ENCODE data around the gene SORCS3. TPM values are rescaled to one million over a fixed set of nuclear protein-coding genes. Genes with fewer than 3 reads are reported as not detected.

The SORCS3 gene
- total RNA-seq, 1 experiment from 2014 or later, result 0.04 TPM

GRCh38 chr10:105188737-105189462 lies 547.8 kb downstream of the SORCS3 start:
- H3K14ac ChIP-seq (ENCODE audit: insufficient read depth, low read length), result no peak overlapping the region
- H3K27me3 ChIP-seq (ENCODE audit: insufficient read depth, low read length), result no peaks in the 10 kb centered on the region
- H3K9ac ChIP-seq (ENCODE audit: extremely low read depth, insufficient read length, low read length), result no peak overlapping the region
- H2BK5ac ChIP-seq (ENCODE audit: insufficient read length, low read length), result no peak overlapping the region
- TF ChIP-seq CTCF (conservative IDR thresholded peaks at IDR 0.05), result no peak
- no peak overlapping the region for H2BK12ac ChIP-seq (ENCODE audit: insufficient read length, low read depth, low read length)
- no peaks in the 10 kb centered on the region for H4K20me1 ChIP-seq (ENCODE audit: control insufficient read depth, insufficient read depth, insufficient read length)
- WGBS (ENCODE audit: extremely low coverage, insufficient read length, low lambda C conversion rate), result no CpG with 5 or more reads among the region's 6 CpGs
- no peaks in the 10 kb centered on the region for H3K23me2 ChIP-seq (ENCODE audit: insufficient read length, low read depth, low read length, poor library complexity, severe bottlenecking)
- no peak overlapping the region for H4K8ac ChIP-seq (replicated peaks; ENCODE audit: insufficient read length, low read depth, low read length)
- Mint-ChIP-seq H3K4me1 (peaks cover 16 to 18% of the 10 kb centered on the region in 2 experiments), H3K27me3 (ENCODE audit: low read depth) (no peaks in the 10 kb centered on the region), H3K9me3 (no peaks in the 10 kb centered on the region), H3K27ac (0 out of 7 replicates have a peak overlapping the region, but pooled peaks of 1 of the 3 experiments have one; percentile 16), H3K4me3 (no peak overlapping the region), H3K36me3 (ENCODE audit: insufficient read depth in 1 of 3, low read depth in 3 of 3) (no peaks in the 10 kb centered on the region)
- H3K79me2 ChIP-seq (ENCODE audit: insufficient read depth, low read length), result no peaks in the 10 kb centered on the region
- H3K4ac ChIP-seq (ENCODE audit: low read depth, low read length), result no peak overlapping the region
- no peak for DNase-seq
- H3K27ac ChIP-seq (ENCODE audit: insufficient read length, low read depth, low read length), result no peak overlapping the region
- no peaks in the 10 kb centered on the region for H3K79me1 ChIP-seq (ENCODE audit: insufficient read depth, low read depth, low read length, poor library complexity, severe bottlenecking)
- no peaks in the 10 kb centered on the region for H3K9me3 ChIP-seq (ENCODE audit: control insufficient read depth, low read depth, low read length)
- no peak overlapping the region for H2BK20ac ChIP-seq (ENCODE audit: low read depth, low read length, poor library complexity, severe bottlenecking)
- no peak overlapping the region for H3K4me2 ChIP-seq (ENCODE audit: insufficient read depth, insufficient read length, low read length)
- no peak overlapping the region for H2BK120ac ChIP-seq (ENCODE audit: low read depth, low read length, poor library complexity, severe bottlenecking)
- H2AK5ac ChIP-seq (ENCODE audit: insufficient read length, low read length), result no peak overlapping the region
- peaks cover 3% of the 10 kb centered on the region; the same call in 1 of the 2 replicates for H3K4me1 ChIP-seq (ENCODE audit: insufficient read depth, low read length)
- no peak overlapping the region for H3K18ac ChIP-seq (ENCODE audit: insufficient read length, low read depth, low read length)
- H2AFZ ChIP-seq (ENCODE audit: low read length), result no peak overlapping the region
- H3K23ac ChIP-seq (ENCODE audit: insufficient read length, low read depth, low read length), result no peak overlapping the region
- H3T11ph ChIP-seq (ENCODE audit: low read length), result no peak overlapping the region
- no peak overlapping the region for H4K5ac ChIP-seq (ENCODE audit: insufficient read length, low read depth, low read length)
- H3K56ac ChIP-seq (ENCODE audit: insufficient read length, low read depth, low read length), result no peak overlapping the region
- H2BK15ac ChIP-seq (ENCODE audit: low read depth, low read length), result no peak overlapping the region
- no peak overlapping the region for H4K91ac ChIP-seq (ENCODE audit: insufficient read length, low read depth, low read length)

All from H9 (cell line).